Stomach smooth muscle (tissue), 2 donors: ENCODE results near the gene YRDC.
A peak's percentile ranks its signal among the peaks of the same experiment; 100 is the strongest.

ENCODE experiments used
- H3K27ac ChIP-seq: one replicate; pipeline ENCODE4 v1.7.0; 2013; ENCODE audit warnings: mild to moderate bottlenecking, low read length, inconsistent platforms
- H3K27me3 ChIP-seq, 2 donors: one replicate each; pipeline ENCODE4 v1.7.0; 2013; ENCODE audit warnings: low read length in 2 of 2; ENCODE audit not compliant: insufficient read depth in 2 of 2, control insufficient read depth in 1 of 2
- H3K36me3 ChIP-seq, 2 donors: one replicate each; pipeline ENCODE4 v1.7.0; 2013; ENCODE audit warnings: low read length in 2 of 2; ENCODE audit not compliant: control insufficient read depth in 2 of 2, insufficient read depth in 2 of 2
- H3K4me1 ChIP-seq: one replicate; pipeline ENCODE4 v1.7.0; 2013; ENCODE audit warnings: low read length; ENCODE audit not compliant: control insufficient read depth, insufficient read depth
- H3K4me3 ChIP-seq, 2 donors: one replicate each; pipeline ENCODE4 v1.7.0; 2013; ENCODE audit warnings: low read length in 2 of 2
- H3K9ac ChIP-seq, 2 donors: one replicate each; pipeline ENCODE4 v1.7.0; 2013; ENCODE audit warnings: low read length in 2 of 2, mild to moderate bottlenecking in 1 of 2
- H3K9me3 ChIP-seq, 2 donors: one replicate each; pipeline ENCODE4 v1.7.0; 2013; ENCODE audit warnings: low read length in 2 of 2; ENCODE audit not compliant: control insufficient read depth in 2 of 2
- donor health status: healthy.
- donor health status: Pancreatic carcinoma.

Gene YRDC, protein sequence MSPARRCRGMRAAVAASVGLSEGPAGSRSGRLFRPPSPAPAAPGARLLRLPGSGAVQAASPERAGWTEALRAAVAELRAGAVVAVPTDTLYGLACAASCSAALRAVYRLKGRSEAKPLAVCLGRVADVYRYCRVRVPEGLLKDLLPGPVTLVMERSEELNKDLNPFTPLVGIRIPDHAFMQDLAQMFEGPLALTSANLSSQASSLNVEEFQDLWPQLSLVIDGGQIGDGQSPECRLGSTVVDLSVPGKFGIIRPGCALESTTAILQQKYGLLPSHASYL

DNA sequence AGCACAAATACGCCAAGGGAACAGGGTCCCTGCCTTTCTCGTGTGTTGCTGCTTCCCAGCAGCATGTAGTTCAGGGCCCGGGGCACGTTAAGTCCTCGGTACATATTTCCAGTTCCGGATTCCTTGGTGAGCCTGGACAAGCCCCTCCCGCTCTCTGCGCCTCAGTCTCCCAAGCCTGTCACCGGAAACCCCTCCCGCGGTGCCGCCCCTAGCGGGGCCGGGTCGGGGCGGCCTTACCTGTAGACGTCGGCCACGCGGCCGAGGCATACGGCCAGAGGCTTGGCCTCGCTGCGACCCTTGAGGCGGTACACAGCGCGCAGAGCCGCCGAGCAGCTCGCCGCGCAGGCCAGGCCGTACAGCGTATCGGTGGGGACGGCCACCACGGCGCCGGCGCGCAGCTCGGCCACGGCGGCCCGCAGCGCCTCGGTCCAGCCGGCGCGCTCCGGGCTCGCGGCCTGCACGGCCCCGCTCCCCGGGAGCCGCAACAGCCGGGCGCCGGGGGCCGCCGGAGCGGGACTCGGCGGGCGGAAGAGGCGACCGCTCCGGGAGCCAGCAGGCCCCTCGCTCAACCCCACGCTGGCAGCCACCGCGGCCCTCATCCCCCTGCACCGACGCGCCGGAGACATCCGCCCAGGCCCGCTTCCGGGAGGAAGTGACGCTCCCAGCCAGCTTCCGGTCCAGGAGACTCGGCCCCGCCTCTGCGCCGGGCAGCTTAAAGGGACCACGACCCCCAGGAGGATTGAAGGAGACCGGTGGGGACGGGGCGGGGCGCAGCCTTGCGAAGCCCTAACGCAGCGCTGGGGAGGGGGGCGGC lies at the start of gene YRDC, which contains the start of gene C1orf122:
TSS of gene YRDC (minus strand) at position 654 of the 814 bp plus-strand sequence. CDS start at position 626, 28 bp downstream.
TSS of gene C1orf122 (plus strand) at position 236 of the 814 bp plus-strand sequence. CDS start 615 bp downstream, outside the sequence.
- Histone ChIP-seq H3K9me3 (no peaks in the 10 kb centered on the region), H3K27me3 (no peaks in the 10 kb centered on the region), H3K4me3 (peak within 1 kb of the TSS; percentile 77 to 94), H3K9ac (peak within 1 kb of the TSS; percentile 87 to 91), H3K27ac (peak within 1 kb of the TSS; percentile 91), H3K4me1 (peaks cover 26% of the 10 kb centered on the region), H3K36me3 (peaks cover 29 to 32% of the 10 kb centered on the region in 2 donors)

DNA sequence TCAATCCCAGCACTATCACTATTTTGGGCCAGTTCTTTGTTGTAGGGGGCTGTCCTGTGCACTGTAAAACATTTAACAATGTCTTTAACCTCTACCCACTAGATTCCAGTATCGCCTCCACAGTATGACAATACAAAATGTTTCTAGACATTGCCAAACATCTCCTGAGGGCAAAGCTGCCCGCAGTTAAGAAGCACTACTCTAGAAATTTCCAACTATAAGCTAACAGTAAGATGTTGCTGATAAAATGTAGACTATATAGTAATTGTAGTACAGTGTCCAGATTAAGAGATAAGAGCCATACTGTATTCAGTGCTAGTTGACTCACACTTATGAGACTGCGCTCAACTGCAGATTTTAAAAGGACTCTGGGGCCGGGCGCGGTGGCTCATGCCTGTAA lies 46.4 kb upstream of the YRDC start:
- Histone ChIP-seq H3K27ac (no peak overlapping the region), H3K36me3 (peaks cover 10 to 18% of the 10 kb centered on the region in 2 donors), H3K9me3 (no peaks in the 10 kb centered on the region), H3K4me3 (no peak overlapping the region), H3K9ac (no peak overlapping the region), H3K27me3 (no peaks in the 10 kb centered on the region), H3K4me1 (peaks cover 12% of the 10 kb centered on the region)

DNA sequence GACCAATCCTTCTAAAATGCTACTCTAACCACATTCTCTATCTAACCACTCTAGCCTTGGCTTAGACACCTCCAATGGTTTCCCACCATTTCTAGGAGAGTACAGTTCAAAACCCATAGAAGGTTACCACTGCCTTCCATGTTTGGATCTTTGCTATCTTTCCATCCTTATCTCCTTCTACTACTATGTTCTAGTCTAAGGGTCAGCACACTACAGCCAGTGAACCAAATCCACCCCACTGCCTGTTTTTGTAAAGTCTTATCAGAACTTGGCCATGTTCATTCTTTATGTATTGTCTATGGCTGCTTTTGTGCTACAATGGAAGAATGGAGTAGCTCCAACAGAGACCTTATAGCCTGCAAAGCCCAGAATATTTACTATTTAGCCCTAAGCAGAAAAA lies 45.1 kb upstream of the YRDC start:
- peaks cover 14 to 18% of the 10 kb centered on the region in 2 donors for H3K36me3 ChIP-seq
- no peak overlapping the region for H3K27ac ChIP-seq
- H3K9ac ChIP-seq: no peak overlapping the region
- peak overlapping the region in 1 of 2 donors; percentile 5 for H3K4me3 ChIP-seq
- peaks cover 4% of the 10 kb centered on the region for H3K4me1 ChIP-seq
- no peaks in the 10 kb centered on the region for H3K9me3 ChIP-seq
- H3K27me3 ChIP-seq: no peaks in the 10 kb centered on the region

DNA sequence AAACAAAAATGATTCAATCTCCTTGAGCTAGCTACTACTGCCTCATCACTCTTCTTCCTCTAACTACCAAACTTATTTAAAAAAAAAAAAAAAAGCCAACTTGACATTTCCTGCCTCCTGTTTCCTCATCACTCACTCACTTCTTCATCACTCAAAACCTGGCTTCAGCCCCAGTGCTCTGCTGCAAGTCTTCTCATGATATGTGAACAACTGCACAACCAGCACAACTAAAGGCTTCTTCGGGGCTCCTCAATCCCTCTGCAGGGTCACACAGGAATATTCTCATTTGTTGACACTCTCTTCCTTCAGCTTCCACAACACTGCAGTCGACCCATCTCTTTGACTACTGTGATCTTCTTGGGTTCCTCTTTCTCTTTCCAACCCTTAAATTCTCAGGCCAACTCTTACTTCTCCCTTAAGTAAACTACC lies 43.8 kb upstream of the YRDC start:
- H3K4me3 ChIP-seq: no peak overlapping the region
- no peaks in the 10 kb centered on the region for H3K9me3 ChIP-seq
- H3K27me3 ChIP-seq: no peaks in the 10 kb centered on the region
- no peak overlapping the region for H3K9ac ChIP-seq
- H3K27ac ChIP-seq: no peak overlapping the region
- peaks cover 2% of the 10 kb centered on the region for H3K4me1 ChIP-seq
- H3K36me3 ChIP-seq: peaks cover 8 to 16% of the 10 kb centered on the region in 2 donors

DNA sequence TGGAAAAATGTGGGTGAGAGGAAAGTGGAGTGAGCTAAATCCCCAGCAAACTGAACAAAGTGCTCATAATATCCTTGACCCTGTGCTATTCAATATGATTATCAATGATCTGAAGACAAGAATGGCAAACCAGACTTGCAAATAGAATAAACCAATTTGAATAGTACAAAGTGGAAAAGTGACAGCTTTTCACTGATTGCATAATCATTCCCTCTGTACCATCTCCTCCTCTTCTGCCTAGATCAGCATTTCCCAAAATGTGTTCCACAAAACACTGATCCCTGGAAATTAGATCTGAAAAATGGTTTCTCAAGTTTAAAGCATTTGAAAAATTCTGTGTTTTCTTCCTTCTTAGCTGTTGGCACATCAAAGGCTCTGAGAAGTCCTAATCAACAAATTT lies 43.3 kb upstream of the YRDC start:
- H3K36me3 ChIP-seq: peaks cover 8 to 15% of the 10 kb centered on the region in 2 donors
- no peak overlapping the region for H3K4me3 ChIP-seq
- no peaks in the 10 kb centered on the region for H3K9me3 ChIP-seq
- H3K27ac ChIP-seq: no peak overlapping the region
- no peaks in the 10 kb centered on the region for H3K27me3 ChIP-seq
- H3K9ac ChIP-seq: no peak overlapping the region
- H3K4me1 ChIP-seq: peaks cover 2% of the 10 kb centered on the region

DNA sequence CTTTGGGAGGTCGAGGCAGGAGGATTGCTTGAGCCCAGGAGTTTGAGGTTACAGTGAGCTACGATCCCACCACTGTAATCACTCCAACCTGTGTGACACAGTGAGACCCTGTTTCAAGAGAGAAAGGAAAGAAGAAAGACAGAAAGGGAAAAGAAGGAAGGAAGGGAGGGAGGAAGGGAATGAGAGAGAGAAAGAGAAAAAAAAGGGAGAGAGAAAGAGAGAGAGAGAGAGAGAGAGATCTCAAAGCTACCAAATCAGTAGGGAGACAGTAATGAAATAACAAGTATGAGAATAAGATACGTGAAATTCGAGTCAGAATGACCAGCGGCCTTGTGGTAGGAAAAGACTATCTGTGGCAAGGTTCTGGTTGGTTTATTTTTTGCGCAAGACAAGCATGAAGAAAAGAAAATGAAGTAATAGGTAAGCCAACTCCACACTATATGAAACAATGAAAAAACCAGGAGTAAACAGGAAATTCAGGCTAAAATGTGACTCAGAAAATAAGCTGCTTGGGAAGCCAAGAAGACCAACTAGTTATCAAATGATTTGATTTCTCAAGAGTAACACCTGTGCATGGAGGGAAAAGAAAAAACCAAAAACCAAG lies 42.4 kb upstream of the YRDC start:
- Histone ChIP-seq H3K4me1 (no peaks in the 10 kb centered on the region), H3K4me3 (no peak overlapping the region), H3K9ac (no peak overlapping the region), H3K36me3 (peaks cover 8 to 14% of the 10 kb centered on the region in 2 donors), H3K27ac (no peak overlapping the region), H3K27me3 (no peaks in the 10 kb centered on the region), H3K9me3 (no peaks in the 10 kb centered on the region)

DNA sequence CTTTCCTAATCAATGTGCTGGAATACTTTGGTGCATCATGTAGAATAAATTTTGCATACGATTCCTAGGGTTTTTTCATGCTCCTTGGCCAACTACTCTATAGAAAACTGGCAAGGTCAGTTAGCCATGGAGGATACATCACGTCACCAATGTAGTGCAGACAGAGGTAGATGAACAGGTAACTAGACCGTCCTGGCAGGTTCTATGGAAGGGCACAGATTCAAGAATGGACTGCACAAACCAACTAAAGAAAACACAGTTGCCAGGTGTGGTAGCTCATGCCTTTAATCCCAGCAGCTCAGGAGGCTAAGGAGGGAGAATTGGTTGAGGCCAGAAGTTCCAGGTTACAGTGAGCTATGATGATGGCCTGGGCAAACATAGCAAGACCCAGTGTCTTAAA lies 41.5 kb upstream of the YRDC start:
- Histone ChIP-seq H3K4me1 (no peaks in the 10 kb centered on the region), H3K36me3 (peaks cover 5 to 7% of the 10 kb centered on the region in 2 donors), H3K9ac (no peak overlapping the region), H3K9me3 (no peaks in the 10 kb centered on the region), H3K4me3 (no peak overlapping the region), H3K27me3 (no peaks in the 10 kb centered on the region), H3K27ac (no peak overlapping the region)

DNA sequence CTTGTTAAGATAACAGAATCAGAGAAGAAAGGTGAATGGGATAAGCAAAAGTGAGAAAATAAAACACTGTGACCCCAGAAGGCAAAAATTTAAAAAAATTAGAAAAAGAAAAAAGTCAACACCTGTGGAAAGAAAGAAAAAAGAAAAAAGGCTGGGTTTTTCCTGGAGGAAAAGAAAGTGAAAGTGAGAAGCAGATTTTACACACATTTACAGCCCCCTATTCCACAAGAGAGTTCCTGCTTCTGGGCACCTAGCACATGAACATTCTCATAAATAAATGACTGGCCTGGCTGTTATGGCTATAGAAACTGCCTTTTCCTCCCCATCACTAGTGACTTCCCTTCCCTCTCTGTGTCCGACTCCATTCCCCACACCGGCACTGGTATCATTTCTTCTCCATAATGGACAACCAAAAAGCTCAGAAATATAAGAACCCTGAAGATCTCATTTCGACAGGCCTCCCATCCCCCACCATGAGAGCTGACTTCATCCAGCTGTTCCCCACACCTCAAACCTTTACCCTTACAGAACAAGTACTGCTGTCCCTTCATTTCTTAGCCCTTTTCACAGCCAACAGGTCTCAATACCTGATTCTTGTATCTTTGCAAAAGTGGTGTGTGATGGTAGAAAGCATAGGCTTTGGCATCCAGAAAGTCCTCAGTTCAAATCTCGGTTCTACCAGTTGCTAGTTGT lies 38.8 kb upstream of the YRDC start:
- no peaks in the 10 kb centered on the region for H3K4me1 ChIP-seq

DNA sequence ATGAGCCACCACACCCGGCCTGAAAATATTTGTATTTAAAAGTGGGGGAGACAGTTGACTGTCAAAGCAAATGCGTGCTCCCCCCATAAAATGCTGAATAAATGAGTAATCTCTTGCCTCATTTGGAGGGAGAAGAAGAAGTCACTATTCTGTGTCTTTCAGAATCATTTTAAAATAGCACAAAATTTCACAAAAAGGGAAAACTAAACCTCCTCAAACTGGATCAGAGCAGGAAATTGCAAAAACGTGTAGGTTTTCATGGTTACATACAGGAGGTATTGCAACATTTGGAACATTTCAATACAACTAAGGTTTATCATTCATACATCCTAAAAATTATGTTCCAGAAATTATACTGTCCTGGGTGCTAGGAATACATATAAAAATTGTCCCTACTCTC lies 37.8 kb upstream of the YRDC start:
- Histone ChIP-seq H3K9ac (no peak overlapping the region), H3K9me3 (no peaks in the 10 kb centered on the region), H3K4me1 (no peaks in the 10 kb centered on the region), H3K27ac (no peak overlapping the region), H3K4me3 (no peak overlapping the region), H3K27me3 (no peaks in the 10 kb centered on the region), H3K36me3 (peaks cover 3 to 9% of the 10 kb centered on the region in 2 donors)

More for the DNA sequence above, 38.8 kb upstream of the YRDC start:
- Histone ChIP-seq H3K36me3 (peaks cover 3 to 5% of the 10 kb centered on the region in 2 donors), H3K9ac (no peak overlapping the region), H3K27me3 (no peaks in the 10 kb centered on the region), H3K9me3 (no peaks in the 10 kb centered on the region), H3K4me3 (no peak overlapping the region), H3K27ac (no peak overlapping the region)

DNA sequence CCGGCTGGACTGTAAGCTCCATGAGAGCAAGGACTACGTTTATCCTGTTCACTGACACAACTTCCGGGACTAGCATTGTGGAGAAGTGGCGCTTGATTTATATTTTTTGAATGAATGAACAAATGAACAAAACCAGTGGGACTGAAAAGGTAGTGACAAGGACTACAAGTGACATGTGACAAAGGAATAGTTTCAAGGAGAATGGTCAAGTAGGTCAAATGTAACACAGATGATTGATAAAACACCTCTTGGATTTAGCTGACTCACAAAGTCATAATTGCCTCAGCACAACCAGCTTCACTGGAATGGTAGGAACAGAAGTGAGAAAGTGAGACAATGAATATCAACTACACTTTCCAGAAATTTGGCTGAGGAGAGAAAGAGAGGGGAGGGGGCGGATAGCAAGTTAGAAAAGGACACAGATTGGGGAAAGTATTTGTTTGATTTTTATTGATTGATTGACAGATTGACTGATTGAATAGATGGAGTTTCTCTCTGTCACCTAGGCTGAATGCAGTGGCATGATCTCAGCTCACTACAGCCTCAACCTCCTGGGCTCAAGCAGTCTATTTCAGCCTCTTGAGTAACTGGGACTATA lies 37.1 kb upstream of the YRDC start:
- no peaks in the 10 kb centered on the region for H3K4me1 ChIP-seq
- H3K9ac ChIP-seq: no peak overlapping the region
- H3K36me3 ChIP-seq: peaks cover 3 to 9% of the 10 kb centered on the region in 2 donors
- no peaks in the 10 kb centered on the region for H3K9me3 ChIP-seq
- H3K4me3 ChIP-seq: no peak overlapping the region
- no peaks in the 10 kb centered on the region for H3K27me3 ChIP-seq
- H3K27ac ChIP-seq: no peak overlapping the region
